A172 (cell line): Measurements from ENCODE around the gene COL9A3. TPM values are rescaled to one million over a fixed set of nuclear protein-coding genes. Genes with fewer than 3 reads are reported as not detected.
"Not testable (repeated sequence)": the region's sequence is repeated elsewhere in the genome, so short reads cannot be mapped to it uniquely, and the experiment has no call there.

ENCODE experiments used
- DNase-seq: peaks from one replicate; pipeline ENCODE4 v3.0.0-alpha.2; 2015; ENCODE audit warnings: low spot score
- total RNA-seq: library from RNA; depleted of rRNA; stranded (reverse); fragments of >200 nt; shearing (Covaris generic); gene quantifications from 2 replicates; pipeline ENCODE4 v1.2.3, GENCODE V29; 2014

Gene COL9A3
- total RNA-seq, 1 experiment from 2014 or later = 2.8 TPM

GRCh38 chr20:62835931-62836861 is 19.3 kb downstream of the COL9A3 start:
- no peak for DNase-seq

DNA sequence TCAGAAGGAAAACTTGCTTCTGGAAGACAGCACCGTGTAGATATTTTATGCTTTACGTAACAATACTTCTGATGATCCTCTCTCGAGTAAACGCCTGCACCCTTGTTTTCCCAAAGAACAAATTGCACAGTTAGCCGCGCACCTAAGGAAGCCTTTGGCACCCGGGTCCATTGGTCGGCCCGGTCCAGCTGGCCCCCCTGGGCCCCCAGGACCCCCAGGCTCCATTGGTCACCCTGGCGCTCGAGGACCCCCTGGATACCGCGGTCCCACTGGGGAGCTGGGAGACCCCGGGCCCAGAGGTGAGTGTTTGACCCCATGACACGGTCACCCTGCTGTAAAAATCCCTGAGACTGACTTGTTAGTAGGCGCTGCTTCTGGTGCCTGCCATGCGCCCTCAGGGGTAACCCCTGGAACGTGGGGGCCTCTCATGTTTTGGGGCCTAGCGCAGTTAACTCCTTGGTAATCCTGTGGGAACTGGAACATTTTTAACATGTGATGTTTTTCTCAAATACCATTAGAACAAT is 20.2 kb downstream of the COL9A3 start:
- no peak for DNase-seq

DNA sequence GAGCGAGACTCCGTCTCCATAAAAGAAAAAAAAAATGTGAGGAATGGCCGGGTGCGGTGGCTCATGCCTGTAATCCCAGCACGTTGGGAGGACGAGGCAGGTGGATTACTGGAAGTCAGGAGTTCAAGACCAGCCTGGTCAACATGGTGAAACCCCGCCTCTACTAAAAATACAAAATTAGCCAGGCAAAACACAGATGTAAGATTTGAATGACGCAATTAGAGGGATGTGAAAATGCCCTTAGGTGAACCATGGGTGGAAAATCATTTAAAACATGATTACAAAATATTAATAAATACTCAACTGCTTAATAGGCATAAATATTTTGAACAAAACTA is 20.9 kb downstream of the COL9A3 start:
- DNase-seq = no peak

GRCh38 chr20:62838128-62838891 is 21.5 kb downstream of the COL9A3 start:
- DNase-seq = no peak

- no peak for DNase-seq
Measured at GRCh38 chr20:62839261-62839660, 22.4 kb downstream of the COL9A3 start.

- DNase-seq = no peak
Measured at GRCh38 chr20:62839816-62840215, 23.0 kb downstream of the COL9A3 start.

- DNase-seq = no peak
Measured at GRCh38 chr20:62840244-62841197, 23.7 kb downstream of the COL9A3 start.

DNA sequence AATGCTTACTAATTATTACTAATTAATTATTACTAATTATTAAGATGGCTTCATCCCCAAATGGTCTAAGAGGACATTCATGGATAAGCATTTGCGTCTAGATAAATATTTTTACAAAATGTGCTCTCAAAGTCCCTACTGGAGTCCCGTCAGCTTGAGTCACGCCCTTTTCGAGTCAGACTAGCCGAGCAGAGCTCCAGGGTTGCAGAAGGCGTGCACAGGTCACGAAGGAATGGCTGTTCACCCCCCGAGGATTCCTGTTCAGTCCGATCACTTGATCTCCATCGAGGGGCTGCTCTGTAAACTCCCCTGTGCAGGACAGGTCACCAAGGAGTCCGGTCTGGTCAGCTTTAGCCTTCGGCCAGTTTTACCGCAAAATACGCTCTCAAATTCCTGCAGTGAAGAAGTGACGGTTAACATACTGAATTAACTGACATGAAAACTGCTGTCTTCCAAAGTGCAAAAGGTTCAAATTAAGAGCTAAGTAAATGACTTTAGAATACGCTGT is 24.9 kb downstream of the COL9A3 start:
- DNase-seq = no peak

DNA sequence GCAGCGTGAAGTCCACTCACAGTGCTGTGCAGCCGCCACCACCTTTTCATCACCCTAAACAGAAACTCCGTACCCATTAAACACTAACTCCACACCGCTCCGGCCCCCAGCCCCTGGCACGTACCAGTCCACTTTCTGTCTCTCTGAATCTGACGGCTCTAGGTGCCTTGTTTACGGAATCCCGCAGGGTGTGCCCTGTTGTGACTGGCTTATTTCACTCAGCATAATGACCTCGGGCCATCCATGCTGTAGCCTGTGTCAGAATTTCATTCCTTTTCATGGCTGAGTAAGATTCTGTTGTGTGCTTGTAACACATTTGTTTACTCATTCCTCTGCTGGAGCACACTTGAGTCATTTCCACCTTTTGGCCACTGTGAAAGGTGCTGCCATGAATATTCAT is 26.8 kb downstream of the COL9A3 start:
- no peak for DNase-seq

GRCh38 chr20:62844182-62844581 is 27.3 kb downstream of the COL9A3 start:
- DNase-seq = no peak

GRCh38 chr20:62845416-62846160 is 28.7 kb downstream of the COL9A3 start:
- DNase-seq = no peak

GRCh38 chr20:62846166-62846890 is 29.5 kb downstream of the COL9A3 start:
- DNase-seq = no peak

DNA sequence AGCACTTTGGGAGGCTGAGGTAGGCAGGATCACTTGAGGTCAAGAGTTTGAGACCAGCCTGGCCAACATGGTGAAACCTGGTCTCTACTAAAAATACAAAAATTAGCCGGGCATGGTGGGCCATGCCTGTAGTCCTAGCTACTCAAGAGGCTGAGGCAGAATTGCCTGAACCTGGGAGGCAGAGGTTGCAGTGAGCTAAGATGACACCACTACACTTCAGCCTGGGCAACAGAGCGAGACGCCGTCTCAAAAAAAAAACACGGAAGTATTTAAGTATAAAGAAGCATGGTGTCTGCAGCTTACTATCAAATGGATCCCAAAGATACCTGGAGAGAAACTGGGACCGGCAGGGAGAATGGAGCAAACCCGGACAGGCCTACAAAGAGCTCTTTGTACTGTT is 32.1 kb downstream of the COL9A3 start:
- DNase-seq = not testable (repeated sequence)

GRCh38 chr20:62849431-62849830 is 32.6 kb downstream of the COL9A3 start:
- DNase-seq = no peak

- DNase-seq = no peak
Measured at GRCh38 chr20:62850333-62850974, 33.6 kb downstream of the COL9A3 start.

GRCh38 chr20:62852196-62852595 is 35.3 kb downstream of the COL9A3 start:
- DNase-seq = no peak

DNA sequence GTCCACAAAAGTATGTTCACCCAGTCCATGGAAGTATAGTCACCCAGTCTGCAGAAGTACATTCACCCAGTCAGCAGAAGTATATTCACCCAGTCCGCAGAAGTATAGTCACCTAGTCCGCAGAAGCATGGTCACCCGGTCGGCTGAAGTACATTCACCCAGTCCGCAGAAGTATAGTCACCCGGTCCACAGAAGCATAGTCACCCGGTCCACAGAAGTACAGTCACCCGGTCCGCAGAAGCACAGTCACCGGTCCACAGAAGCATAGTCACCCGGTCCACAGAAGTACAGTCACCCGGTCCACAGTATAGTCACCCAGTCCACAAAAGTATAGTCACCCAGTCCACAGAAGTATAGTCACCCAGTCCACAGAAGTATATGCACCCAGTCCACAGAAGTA is 36.0 kb downstream of the COL9A3 start:
- DNase-seq = no peak

DNA sequence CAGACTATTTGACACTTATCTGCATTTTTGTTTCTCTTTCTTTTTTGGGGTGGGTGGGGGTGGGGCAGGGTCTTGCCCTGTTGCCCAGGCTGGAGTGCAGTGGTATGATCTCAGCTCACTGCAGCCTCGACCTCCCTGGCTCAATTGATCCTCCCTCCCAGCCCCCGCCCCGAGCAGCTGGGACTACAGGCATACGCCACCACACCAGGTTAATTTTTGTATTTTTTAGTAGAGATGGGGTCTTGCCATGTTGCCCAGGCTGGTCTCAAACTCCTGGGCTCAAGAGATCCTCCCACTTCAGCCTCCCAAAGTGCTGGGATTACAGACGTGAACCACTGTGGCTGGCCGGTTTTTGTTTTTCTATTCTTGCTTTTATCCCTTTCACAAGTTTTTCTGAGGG is 36.5 kb downstream of the COL9A3 start:
- DNase-seq = not testable (repeated sequence)

DNA sequence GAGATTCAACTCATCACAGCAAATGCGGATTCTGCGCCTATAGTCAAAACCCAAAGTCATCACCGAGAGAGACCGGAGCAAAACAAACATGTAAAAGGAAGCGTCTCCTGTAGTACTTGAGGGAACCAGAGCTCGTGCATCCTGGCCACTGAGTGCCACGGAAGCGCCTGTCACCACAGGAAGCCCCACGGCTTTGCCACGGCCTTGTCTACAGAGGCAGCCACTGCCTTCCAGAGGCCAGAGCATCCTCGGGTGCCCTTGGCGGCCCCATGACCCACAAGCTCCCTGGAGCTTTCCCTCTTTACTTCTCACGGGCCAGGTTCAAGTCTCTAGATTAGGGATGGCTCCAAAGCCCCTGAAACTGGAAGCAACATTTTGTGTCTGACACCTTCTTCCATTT is 37.3 kb downstream of the COL9A3 start:
- no peak for DNase-seq
